ENCODE data around the gene NCKAP5.

The NCKAP5 gene

GRCh38 chr2:132752421-132753206 lies 815.6 kb downstream of the NCKAP5 start:
- in situ Hi-C loops (cut with MboI; ENCODE audit: low sequenced_read_pairs): no loop called here

DNA sequence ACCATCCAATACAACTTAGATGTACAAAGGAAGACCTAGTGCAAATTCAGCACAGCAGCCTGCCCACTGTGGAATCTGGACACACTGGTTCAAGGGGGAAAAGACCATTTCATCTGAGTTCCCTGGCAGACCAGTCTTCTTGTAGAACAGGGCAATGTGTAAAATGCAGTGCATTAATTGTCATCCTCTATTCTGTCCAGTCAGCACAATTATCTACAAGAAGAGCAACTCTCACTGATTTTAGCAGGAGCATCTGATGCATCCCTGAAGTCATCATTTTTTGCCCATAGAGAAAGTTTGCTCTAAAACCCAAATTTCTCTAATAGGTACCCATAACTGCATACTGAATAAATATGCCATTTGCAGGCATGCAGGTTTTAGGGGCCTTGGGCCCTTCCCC lies 816.4 kb downstream of the NCKAP5 start:
- in situ Hi-C loops (cut with MboI; ENCODE audit: low sequenced_read_pairs): no loop called here

DNA sequence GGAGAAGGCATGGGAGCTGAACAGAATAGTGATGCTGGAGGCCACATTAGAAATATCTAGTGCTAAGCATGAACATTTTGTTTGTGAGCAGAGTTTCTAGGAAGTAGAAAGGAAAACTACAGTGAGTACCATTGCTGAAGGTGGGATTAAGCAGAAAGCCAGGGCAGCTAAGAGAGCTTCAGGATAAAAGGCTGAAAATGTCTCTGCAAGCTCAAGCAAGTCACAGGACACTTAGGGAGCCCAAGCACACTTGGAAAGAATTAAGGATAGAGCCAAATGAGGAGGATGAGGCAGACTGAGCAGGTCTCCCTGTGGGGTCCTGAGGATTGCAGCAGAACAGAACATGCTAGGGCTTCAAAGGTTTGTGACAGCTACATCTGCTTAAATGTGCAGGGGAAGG lies 817.7 kb downstream of the NCKAP5 start:
- in situ Hi-C loops (cut with MboI; ENCODE audit: low sequenced_read_pairs): no loop called here

DNA sequence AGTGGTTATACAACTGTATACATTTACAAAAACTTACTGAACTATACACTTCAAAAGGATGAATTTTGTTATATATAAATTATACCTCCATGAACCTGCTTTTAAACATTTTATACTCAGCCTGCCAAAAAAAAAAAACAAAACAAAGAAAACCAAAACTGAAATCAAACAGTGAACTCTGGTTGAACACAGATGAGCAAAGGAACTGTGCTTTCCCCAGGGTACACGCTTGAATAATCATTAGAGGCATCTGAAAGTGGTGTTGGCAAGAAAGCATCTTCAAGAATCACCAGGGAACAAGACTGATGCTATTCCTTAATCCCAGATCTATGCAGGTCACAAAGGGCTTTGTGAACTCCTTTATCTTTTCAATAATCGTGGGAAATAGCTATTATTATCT lies 821.2 kb downstream of the NCKAP5 start:
- in situ Hi-C loops (cut with MboI; ENCODE audit: low sequenced_read_pairs): no loop called here

GRCh38 chr2:132741754-132742153 lies 826.5 kb downstream of the NCKAP5 start:
- in situ Hi-C loops (cut with MboI; ENCODE audit: low sequenced_read_pairs): no loop called here

DNA sequence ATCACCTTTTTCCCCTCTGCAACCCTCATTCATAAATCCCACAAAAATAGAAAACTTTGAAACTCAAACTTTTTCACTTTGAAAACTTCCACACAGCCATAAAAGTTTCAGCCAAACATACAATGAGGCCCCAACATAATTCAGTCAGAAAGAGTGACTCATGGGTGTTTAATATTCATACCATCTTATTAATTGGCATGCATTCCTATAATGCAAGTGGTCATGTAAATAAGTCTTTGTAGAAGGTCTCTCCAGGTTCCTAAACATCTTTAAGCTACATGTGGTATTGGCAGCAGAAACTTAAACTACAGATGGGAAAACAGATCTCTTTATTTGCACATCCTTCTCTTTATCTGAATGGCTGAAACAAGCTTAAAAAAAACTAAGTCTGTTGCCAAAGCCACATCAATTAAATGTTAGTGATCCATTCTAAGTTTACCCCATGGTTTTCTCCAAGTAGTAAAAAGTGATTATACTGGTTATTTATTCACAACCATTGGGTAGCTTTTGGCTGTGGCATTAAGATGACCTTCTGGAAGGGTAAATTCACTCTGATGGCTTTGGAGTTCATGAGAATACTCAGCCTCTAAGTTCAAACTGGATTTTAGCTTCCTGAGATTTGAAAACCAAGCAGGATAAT lies 828.1 kb downstream of the NCKAP5 start:
- in situ Hi-C loops (cut with MboI; ENCODE audit: low sequenced_read_pairs): no loop called here

- in situ Hi-C loops (cut with MboI; ENCODE audit: low sequenced_read_pairs): no loop called here
These were observed 830.0 kb downstream of the NCKAP5 start for GRCh38 chr2:132738223-132738622.

- in situ Hi-C loops (cut with MboI; ENCODE audit: low sequenced_read_pairs): no loop called here
These were observed 832.2 kb downstream of the NCKAP5 start for GRCh38 chr2:132736059-132736458.

GRCh38 chr2:132734961-132735360 lies 833.3 kb downstream of the NCKAP5 start:
- in situ Hi-C loops (cut with MboI; ENCODE audit: low sequenced_read_pairs): no loop called here

GRCh38 chr2:132733094-132733493 lies 835.2 kb downstream of the NCKAP5 start:
- in situ Hi-C loops (cut with MboI; ENCODE audit: low sequenced_read_pairs): no loop called here

- in situ Hi-C loops (cut with MboI; ENCODE audit: low sequenced_read_pairs): no loop called here
These were observed 835.6 kb downstream of the NCKAP5 start for GRCh38 chr2:132732694-132733093.

DNA sequence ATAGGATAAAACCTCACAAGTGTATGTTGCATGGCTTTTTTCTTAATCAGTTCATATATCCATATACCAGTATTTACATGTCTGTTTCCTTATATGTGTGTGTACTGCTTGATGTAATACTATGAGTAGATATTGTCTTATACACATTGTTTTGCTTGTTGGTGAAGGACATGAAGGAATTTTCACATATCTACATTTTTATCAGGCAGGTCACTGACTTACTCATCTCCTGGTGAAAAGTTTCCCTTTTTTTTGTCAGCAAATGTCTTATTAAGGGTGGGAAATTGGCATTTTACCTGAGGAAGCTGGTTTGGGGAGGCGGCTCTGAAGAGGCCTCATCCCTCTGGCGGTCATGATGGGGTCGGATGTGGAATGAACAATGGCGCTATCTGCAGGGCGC lies 836.8 kb downstream of the NCKAP5 start:
- in situ Hi-C loops (cut with MboI; ENCODE audit: low sequenced_read_pairs): no loop called here

- in situ Hi-C loops (cut with MboI; ENCODE audit: low sequenced_read_pairs): no loop called here
These were observed 837.7 kb downstream of the NCKAP5 start for GRCh38 chr2:132730611-132731010.

DNA sequence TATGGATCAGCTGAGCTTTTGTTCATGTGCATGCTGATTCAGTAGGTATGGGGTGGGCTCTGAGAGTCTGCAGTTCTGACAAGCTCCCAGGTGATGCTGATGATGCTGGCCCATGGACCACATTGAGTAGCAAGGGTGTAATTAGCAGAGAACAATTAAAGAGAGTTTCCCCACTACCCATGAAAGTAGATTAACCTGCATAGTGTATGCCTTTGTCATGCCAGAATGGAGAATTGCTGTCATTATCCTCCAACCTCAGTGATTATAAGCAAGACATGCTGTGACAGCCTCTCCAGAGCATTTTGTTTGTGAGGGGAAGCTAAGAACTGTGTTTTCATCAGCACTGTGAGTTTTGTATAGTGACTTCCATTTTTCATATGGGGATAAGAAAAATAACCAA lies 838.7 kb downstream of the NCKAP5 start:
- in situ Hi-C loops (cut with MboI; ENCODE audit: low sequenced_read_pairs): no loop called here

DNA sequence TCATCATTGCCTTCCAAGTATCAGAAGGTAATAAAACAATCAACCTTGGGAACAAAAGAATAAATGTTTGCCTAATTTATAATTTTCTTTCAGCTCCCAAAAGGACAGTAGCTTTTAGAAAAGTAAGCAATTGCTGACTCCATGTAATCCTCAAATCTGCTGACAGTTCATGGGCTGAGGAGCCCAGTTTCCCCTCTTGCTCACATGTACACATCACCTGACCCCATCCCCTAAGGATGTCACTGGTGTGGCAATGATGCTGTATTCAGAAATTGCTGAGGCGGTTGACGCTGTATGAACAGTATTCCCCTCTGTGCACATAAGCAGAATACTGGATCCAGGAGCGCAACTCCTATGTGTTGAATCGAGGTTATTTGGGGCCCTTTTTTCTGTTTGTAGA lies 842.1 kb downstream of the NCKAP5 start:
- in situ Hi-C loops (cut with MboI; ENCODE audit: low sequenced_read_pairs): no loop called here

DNA sequence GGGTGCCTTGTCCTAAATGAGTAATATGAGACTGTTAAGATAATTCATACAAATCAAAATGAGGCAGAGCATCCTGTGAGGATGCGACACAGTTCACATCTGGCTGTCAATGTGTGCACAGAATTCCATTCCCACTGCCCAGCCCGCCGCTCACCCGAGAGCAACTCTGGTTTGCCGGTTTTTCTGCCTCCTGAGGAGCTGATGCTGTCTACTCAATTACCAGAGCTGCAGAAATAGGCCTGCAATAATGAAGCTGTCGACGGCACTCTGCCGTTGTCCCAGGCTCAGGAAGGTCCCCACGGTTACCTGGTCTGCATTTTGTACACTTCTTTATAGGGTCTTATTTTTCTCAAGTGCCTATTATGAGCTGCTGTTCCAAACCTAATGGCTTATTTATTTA lies 842.5 kb downstream of the NCKAP5 start:
- in situ Hi-C loops (cut with MboI; ENCODE audit: low sequenced_read_pairs): no loop called here

DNA sequence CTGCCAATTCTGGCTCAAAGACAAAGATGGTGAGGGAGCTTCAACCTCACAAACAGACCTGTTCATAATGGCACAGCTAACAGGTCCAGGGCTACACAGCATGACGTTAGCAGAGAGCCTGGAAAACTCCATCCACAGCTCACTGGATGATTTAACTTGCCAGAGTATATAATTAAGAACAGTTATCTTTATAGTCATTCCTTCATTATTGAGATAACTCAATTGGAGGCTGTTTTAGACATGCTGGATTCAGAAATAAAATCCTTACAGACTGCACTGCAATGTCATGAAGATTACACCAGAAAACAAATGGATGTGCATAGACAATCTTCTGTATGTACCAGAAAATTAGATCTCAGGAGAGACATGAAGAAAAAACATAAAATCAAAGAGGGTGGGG lies 843.1 kb downstream of the NCKAP5 start:
- in situ Hi-C loops (cut with MboI; ENCODE audit: low sequenced_read_pairs): no loop called here

- in situ Hi-C loops (cut with MboI; ENCODE audit: low sequenced_read_pairs): no loop called here
These were observed 846.3 kb downstream of the NCKAP5 start for GRCh38 chr2:132721938-132722337.

GRCh38 chr2:132720393-132720792 lies 847.9 kb downstream of the NCKAP5 start:
- in situ Hi-C loops (cut with MboI; ENCODE audit: low sequenced_read_pairs): no loop called here

GRCh38 chr2:132719480-132719879 lies 848.8 kb downstream of the NCKAP5 start:
- in situ Hi-C loops (cut with MboI; ENCODE audit: low sequenced_read_pairs): no loop called here

DNA sequence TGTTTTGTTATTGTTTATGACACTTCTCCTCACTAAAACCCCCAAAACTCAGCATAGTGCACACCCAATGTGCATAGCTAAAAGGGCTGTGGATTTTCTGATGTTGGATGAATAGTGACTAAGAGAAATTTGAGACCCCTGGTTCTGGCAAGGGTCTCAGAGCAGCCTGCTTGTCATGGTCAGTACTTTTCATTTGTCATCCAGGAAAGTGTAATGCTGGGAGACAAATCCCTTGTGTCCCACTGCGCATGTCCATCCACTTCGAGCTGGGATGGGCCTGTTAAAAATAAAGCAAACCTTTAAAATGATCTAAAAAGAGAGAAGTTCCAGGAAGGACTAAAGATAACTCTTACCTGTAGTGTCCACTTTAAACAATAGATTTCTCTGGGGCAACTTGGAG lies 851.3 kb downstream of the NCKAP5 start:
- in situ Hi-C loops (cut with MboI; ENCODE audit: low sequenced_read_pairs): no loop called here
